Measurements from ENCODE around the gene CORO7.
"Not testable (repeated sequence)": the region's sequence is repeated elsewhere in the genome, so short reads cannot be mapped to it uniquely, and the experiment has no call there.

Gene CORO7

GRCh38 chr16:4402439-4403132 is 13.8 kb downstream of the CORO7 start:
- DNase-seq (ENCODE audit: low read depth in 2 of 2): peak; percentile 24 to 52

GRCh38 chr16:4401510-4401909 is 14.9 kb downstream of the CORO7 start:
- DNase-seq (ENCODE audit: low read depth in 2 of 2): no peak

GRCh38 chr16:4401094-4401501 is 15.3 kb downstream of the CORO7 start:
- no peak for DNase-seq (ENCODE audit: low read depth in 2 of 2)

DNA sequence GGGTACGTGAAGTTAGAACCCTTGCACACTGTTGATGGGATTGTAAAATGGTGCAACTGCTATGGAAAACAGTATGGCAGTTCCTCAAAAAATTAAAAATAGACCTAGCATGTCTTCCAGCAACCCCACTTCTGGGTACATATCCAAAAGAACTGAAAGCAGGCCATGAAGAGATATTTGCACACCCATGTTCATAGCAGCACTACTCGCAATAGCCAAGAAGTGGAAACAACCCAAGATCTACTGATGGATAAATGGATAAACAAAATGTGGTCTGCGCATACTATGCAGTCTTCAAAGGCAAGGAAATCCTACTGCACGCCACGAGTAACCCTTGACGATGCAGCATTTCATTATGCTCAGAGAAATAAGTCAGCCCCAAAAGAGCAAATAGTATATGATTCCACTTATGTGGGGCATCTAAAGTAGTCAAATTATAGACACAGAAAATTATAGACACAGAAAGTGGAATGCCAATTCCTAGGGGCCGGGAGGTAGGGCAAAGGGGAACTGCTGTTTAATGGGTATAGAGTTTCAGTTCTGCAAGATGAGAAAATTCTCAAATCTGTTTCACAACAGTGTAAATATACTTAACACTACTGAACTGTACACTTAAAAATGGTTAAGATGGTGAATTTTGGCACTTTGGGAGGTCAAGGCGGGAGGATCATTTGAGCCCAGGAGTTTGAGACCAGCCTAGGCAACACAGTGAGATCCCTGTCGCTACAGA is 17.2 kb downstream of the CORO7 start:
- DNase-seq (ENCODE audit: low read depth in 2 of 2): no peak

- DNase-seq (ENCODE audit: low read depth in 2 of 2): no peak
These were observed 21.2 kb downstream of the CORO7 start for GRCh38 chr16:4395055-4395726.

- DNase-seq (ENCODE audit: low read depth in 2 of 2): not testable (repeated sequence)
These were observed 22.5 kb downstream of the CORO7 start for GRCh38 chr16:4393850-4394249.

DNA sequence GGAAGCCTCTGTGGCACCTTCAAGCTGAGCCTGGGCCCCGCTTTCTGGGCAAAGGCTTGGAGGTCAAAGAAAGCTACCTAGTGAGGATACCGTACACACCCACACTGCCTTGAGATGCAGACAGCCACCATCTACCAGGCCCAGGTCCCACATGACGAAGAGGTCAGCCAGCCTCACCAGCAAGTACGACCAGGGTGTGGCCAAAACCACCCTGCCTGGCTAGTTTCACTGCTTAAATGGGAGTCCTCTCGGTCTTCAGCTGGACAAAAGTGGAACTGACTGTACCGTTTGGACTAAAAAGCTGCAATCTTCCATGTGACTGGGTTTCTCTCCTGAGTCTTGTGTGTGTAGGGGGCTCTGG is 23.2 kb downstream of the CORO7 start:
- DNase-seq (ENCODE audit: low read depth in 2 of 2): no peak

DNA sequence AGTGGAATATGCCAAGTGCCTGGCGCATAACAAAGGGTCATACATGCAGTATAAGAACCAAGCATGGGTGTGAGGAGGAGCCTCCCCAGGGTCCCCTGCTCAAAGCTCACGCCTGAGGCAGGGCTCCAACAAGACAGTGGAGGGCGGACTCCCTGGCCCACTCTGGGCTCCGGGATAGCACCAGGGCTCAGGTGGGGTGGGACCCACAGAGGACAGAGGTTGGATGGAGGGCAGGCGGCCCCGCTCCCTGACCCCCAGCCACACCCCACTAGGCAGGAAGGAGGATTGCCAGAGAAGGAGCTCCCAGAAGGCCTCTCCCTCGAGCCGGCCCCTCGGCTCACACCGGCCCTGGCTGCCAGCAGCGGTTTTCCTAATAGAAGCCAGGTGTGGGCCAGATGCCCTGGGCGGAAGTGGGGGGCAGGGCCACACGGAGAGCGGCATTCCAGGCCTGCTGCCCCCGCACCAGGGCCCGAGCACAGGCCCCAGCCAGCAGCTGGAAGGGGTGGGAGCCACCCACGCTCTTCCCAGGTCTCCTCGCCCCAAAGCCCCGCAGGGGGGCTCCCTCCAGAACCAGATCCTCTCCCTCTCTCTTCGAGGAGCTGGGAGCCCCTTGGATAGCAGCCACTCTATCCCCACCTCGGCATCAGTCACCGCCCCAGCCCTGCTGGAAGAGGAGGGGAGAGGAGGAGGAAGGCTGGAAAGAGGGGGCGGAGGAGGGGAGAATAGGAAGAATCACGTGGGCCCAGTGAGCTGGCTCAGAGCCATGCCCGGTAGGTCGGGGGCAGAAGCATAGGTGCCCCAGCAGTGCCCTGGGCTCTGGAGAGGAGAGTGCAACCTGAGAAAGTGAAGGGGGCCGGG is 23.8 kb downstream of the CORO7 start:
- no peak for DNase-seq (ENCODE audit: low read depth in 2 of 2)

GRCh38 chr16:4391631-4392381 is 24.6 kb downstream of the CORO7 start:
- no peak for DNase-seq (ENCODE audit: low read depth in 2 of 2)

DNA sequence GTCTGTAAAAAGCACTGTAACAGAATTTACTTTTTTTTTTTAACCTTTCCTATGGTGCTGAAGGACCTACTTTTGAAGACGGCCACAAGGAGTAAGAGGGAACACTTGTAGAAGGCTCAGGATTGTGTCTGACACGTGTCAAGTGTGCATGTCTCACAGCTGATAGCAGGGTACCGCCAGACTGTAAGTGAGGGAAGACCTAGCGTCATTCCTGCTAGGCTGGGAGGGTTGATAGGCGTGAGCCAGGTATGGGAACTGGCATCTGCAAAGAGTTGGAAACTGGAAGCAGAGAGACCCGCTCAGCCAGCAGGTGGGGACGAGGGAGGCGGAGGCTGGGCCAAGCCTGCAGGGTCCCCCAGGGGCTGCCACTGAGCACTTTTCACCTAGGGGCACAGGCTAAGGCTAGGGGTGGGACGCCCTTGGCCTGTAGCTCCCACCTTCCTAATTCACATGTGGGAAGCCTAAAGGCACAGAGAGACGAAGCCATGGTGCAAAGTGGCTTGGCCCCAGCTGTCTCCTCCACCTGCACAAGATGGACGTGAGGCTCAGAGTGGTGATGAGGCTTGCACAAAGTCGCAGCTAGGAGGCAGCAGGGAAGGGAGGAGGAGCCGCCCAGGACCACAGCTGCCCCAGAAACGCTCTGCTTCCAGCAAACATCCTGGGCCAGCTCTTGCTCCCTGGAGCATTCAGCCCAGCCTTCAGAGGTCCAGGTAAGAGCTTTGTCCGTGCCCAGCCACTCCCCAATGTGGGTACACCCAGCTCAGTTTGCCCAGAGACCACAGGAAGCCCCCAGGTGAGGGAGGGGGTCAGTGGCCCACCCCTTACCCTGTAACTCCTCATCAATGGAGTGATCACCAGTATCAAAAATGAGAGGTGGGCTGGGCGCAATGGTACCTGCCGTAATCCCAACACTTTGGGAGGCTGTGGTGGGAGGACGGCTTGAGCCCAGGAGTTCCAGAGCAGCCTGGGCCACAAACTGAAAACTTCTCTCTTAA is 25.8 kb downstream of the CORO7 start:
- DNase-seq (ENCODE audit: low read depth in 2 of 2): no peak

- no peak for DNase-seq (ENCODE audit: low read depth in 2 of 2)
These were observed 27.1 kb downstream of the CORO7 start for GRCh38 chr16:4389051-4389955.

- no peak for DNase-seq (ENCODE audit: low read depth in 2 of 2)
These were observed 27.9 kb downstream of the CORO7 start for GRCh38 chr16:4388271-4389021.

- no peak for DNase-seq (ENCODE audit: low read depth in 2 of 2)
These were observed 28.6 kb downstream of the CORO7 start for GRCh38 chr16:4387781-4388180.

DNA sequence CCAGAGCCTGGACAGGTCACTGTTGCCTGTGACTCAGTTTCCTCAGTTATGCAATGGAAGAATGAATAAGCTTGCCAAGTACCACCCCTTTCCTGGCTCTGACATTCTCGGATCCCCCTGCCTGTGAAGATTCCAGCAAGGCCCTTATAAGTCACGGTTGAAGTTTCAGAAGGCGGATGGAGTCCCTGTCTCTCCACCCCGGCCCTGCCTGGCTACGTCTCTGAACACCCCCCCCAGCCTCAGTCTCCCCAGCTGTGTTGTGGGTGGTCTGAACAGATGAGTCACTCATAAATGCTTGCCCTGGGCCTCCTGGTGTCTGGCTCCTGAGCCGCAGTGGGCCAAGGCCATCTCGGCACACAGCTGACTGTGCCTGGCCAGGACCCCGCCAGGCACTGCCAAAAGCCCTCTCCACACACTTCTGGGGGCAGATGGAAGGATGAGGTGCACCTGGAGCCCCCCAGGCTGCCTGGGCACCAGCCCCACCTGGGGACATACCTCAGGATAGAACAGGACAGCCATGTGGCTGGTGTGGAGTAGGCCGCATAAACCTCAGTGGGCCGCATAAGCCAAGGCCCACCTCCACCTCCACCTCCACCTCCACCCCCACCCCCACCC is 29.3 kb downstream of the CORO7 start:
- no peak for DNase-seq (ENCODE audit: low read depth in 2 of 2)

- DNase-seq (ENCODE audit: low read depth in 2 of 2): no peak
These were observed 30.0 kb downstream of the CORO7 start for GRCh38 chr16:4386451-4386805.

- no peak for DNase-seq (ENCODE audit: low read depth in 2 of 2)
These were observed 30.5 kb downstream of the CORO7 start for GRCh38 chr16:4385789-4386450.

GRCh38 chr16:4385066-4385788 is 31.2 kb downstream of the CORO7 start:
- DNase-seq (ENCODE audit: low read depth in 2 of 2): no peak

Data from stimulated activated CD8-positive, alpha-beta memory T cell treated with anti-CD3 and anti-CD28 coated beads, Interleukin-7, amount 100 ng/mL, for 4 hours (primary cell).